ENCODE data around the gene PRR7.

PRR7 gene

GRCh38 chr5:177435847-177436536 is 10.6 kb upstream of the PRR7 start:
- DNase-seq (ENCODE audit: low read depth): no peak

- DNase-seq (ENCODE audit: low read depth): no peak
Measured at GRCh38 chr5:177437623-177438022, 9.0 kb upstream of the PRR7 start.

GRCh38 chr5:177438468-177438867 is 8.1 kb upstream of the PRR7 start:
- no peak for DNase-seq (ENCODE audit: low read depth)

- no peak for DNase-seq (ENCODE audit: low read depth)
Measured at GRCh38 chr5:177439518-177440053, 7.0 kb upstream of the PRR7 start.

- DNase-seq (ENCODE audit: low read depth): no peak
Measured at GRCh38 chr5:177440211-177440989, 6.2 kb upstream of the PRR7 start.

GRCh38 chr5:177440990-177441780 is 5.4 kb upstream of the PRR7 start:
- no peak for DNase-seq (ENCODE audit: low read depth)

- DNase-seq (ENCODE audit: low read depth): no peak
Measured at GRCh38 chr5:177442066-177442826, 4.4 kb upstream of the PRR7 start.

GRCh38 chr5:177443144-177443983 is 3.2 kb upstream of the PRR7 start:
- no peak for DNase-seq (ENCODE audit: low read depth)

GRCh38 chr5:177444106-177445051 is 2.2 kb upstream of the PRR7 start:
- DNase-seq (ENCODE audit: low read depth): no peak

- DNase-seq (ENCODE audit: low read depth): no peak
Measured at GRCh38 chr5:177445052-177445916, 1.3 kb upstream of the PRR7 start.

- no peak for DNase-seq (ENCODE audit: low read depth)
Measured at GRCh38 chr5:177445917-177446199, 756 bp upstream of the PRR7 start.

GRCh38 chr5:177447066-177447610 is 524 bp downstream of the PRR7 start:
- no peak for DNase-seq (ENCODE audit: low read depth)

GRCh38 chr5:177447611-177448243 is 1.1 kb downstream of the PRR7 start:
- no peak for DNase-seq (ENCODE audit: low read depth)

GRCh38 chr5:177448244-177448950 is 1.8 kb downstream of the PRR7 start:
- no peak for DNase-seq (ENCODE audit: low read depth)

- no peak for DNase-seq (ENCODE audit: low read depth)
Measured at GRCh38 chr5:177449140-177450061, 2.8 kb downstream of the PRR7 start.

GRCh38 chr5:177450667-177451424 is 4.2 kb downstream of the PRR7 start:
- DNase-seq (ENCODE audit: low read depth): no peak

Measured in stimulated activated CD8-positive, alpha-beta memory T cell treated with anti-CD3 and anti-CD28 coated beads, Interleukin-15, amount 100 ng/mL, for 24 hours (primary cell).